Ascending aorta (tissue), 2 donors: ENCODE data around the gene LY6G5C. TPM values are rescaled to one million over a fixed set of nuclear protein-coding genes. Genes with fewer than 3 reads are reported as not detected.

Experiments
- DNase-seq, 2 donors: peaks; one replicate each; pipeline ENCODE4 v3.0.0-alpha.2; 2019; ENCODE audit warnings: low spot score in 2 of 2
- H3K27ac ChIP-seq, 2 donors: fragments of 200-600 bp; sonication (generic); one replicate each; pipeline ENCODE4 v1.5.1; 2016 to 2017; ENCODE audit warnings: mild to moderate bottlenecking in 1 of 2
- H3K27me3 ChIP-seq: fragments of 200-600 bp; sonication (generic); one replicate; pipeline ENCODE4 v1.5.1; 2017
- H3K36me3 ChIP-seq, 2 donors: fragments of 200-600 bp; sonication (generic); one replicate each; pipeline ENCODE4 v1.5.1; 2016
- H3K4me1 ChIP-seq, 2 donors: fragments of 200-600 bp; sonication (generic); one replicate each; pipeline ENCODE4 v1.5.1; 2016 to 2017; ENCODE audit warnings: mild to moderate bottlenecking in 1 of 2
- H3K4me3 ChIP-seq, 2 donors: fragments of 200-600 bp; sonication (generic); one replicate each; pipeline ENCODE4 v1.5.1; 2016 to 2017; ENCODE audit warnings: mild to moderate bottlenecking in 1 of 2
- H3K9me3 ChIP-seq, 2 donors: fragments of 200-600 bp; sonication (generic); one replicate each; pipeline ENCODE4 v1.5.1; 2016
- CTCF ChIP-seq, 3 experiments: fragments of 200-600 bp in 2 of 3; fragments of 450-650 bp in 1 of 3; sonication (generic) in 2 of 3; IDR thresholded peaks; one replicate each; pipeline ENCODE4 v1.5.1; 2016 to 2019; ENCODE audit warnings: antibody characterized with exemption in 3 of 3, mild to moderate bottlenecking in 1 of 3, moderate library complexity in 1 of 3
- intact Hi-C: fragments of 100-400 bp; cut with DNase I; formaldehyde crosslinking; loops from one replicate; pipeline ENCODE4 v1.15.1; 2023
- total RNA-seq: library from RNA; depleted of rRNA; stranded (reverse); fragments of >200 nt; gene quantifications from one replicate; pipeline ENCODE4 v1.1.0, GENCODE V29; 2016

LY6G5C gene
- total RNA-seq, 1 donor from 2014 or later = 0.96 TPM

- intact Hi-C loops = no loop called here
- Histone ChIP-seq H3K4me1 (no peaks in the 10 kb centered on the region), H3K27me3 (no peaks in the 10 kb centered on the region), H3K36me3 (peaks cover 83 to 97% of the 10 kb centered on the region in 2 donors), H3K4me3 (no peak overlapping the region), H3K27ac (no peak overlapping the region), H3K9me3 (no peaks in the 10 kb centered on the region)
- no peak for TF ChIP-seq CTCF (IDR thresholded peaks at IDR 0.05)
- no peak for DNase-seq
These were observed 10.8 kb upstream of the LY6G5C start for GRCh38 chr6:31691564-31692108.

DNA sequence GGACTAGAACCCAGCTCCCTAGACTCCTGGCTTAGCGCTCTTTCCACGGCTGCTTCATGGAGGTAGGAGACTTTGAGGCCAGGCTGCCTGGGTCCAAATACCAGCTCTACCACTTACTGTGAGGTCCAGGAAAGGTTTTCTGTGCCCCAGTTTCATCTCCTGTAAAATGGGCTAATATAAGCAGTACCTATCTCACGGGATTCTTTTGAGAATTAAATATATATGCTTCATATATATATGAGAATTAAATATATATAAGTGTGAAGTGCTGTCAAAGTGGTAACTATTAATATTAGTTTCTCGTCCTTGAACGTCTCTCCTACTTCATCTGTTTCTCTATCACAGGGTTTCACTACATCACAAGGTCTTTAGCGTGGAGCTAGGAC is 10.2 kb upstream of the LY6G5C start:
- intact Hi-C loops = no loop called here
- H3K36me3 ChIP-seq = peaks cover 77 to 97% of the 10 kb centered on the region in 2 donors

GRCh38 chr6:31690231-31691077 is 9.6 kb upstream of the LY6G5C start:
- Histone ChIP-seq H3K27me3 (no peaks in the 10 kb centered on the region), H3K36me3 (peaks cover 71 to 91% of the 10 kb centered on the region in 2 donors), H3K9me3 (no peaks in the 10 kb centered on the region), H3K4me3 (no peak overlapping the region), H3K4me1 (no peaks in the 10 kb centered on the region), H3K27ac (no peak overlapping the region)
- DNase-seq = no peak
- intact Hi-C loops = no loop called here
- no peak for TF ChIP-seq CTCF (IDR thresholded peaks at IDR 0.05)

More for the DNA sequence above, 10.2 kb upstream of the LY6G5C start:
- no peak for TF ChIP-seq CTCF (IDR thresholded peaks at IDR 0.05)
- no peaks in the 10 kb centered on the region for H3K27me3 ChIP-seq
- no peak overlapping the region for H3K27ac ChIP-seq
- H3K4me3 ChIP-seq = no peak overlapping the region
- DNase-seq = no peak
- H3K9me3 ChIP-seq = no peaks in the 10 kb centered on the region
- no peaks in the 10 kb centered on the region for H3K4me1 ChIP-seq

- peaks cover 63 to 81% of the 10 kb centered on the region in 2 donors for H3K36me3 ChIP-seq
- H3K27ac ChIP-seq = no peak overlapping the region
These were observed 8.6 kb upstream of the LY6G5C start for GRCh38 chr6:31689249-31690110.

More at GRCh38 chr6:31689249-31690110, 8.6 kb upstream of the LY6G5C start:
- Histone ChIP-seq H3K27me3 (no peaks in the 10 kb centered on the region), H3K9me3 (no peaks in the 10 kb centered on the region), H3K4me1 (no peaks in the 10 kb centered on the region), H3K4me3 (no peak overlapping the region)
- TF ChIP-seq CTCF (IDR thresholded peaks at IDR 0.05) = peak in 1 of 3 experiments; percentile 14
- intact Hi-C loops = no loop called here
- DNase-seq = no peak
